Right lobe of liver (tissue), 6 donors: ENCODE measurements around the gene CASP5. TPM values are rescaled to one million over a fixed set of nuclear protein-coding genes. Genes with fewer than 3 reads are reported as not detected.

Experiments used
- ATAC-seq, 4 donors: fragments of 200-7000 bp; cut with Tn5 transposase; one replicate each; pipeline ENCODE4 v1.9.1; 2020; ENCODE audit warnings: mild to moderate bottlenecking in 4 of 4, moderate library complexity in 4 of 4
- DNase-seq, 3 donors: peaks; one replicate each; pipeline ENCODE4 v3.0.0-alpha.2; 2020
- H3K27ac ChIP-seq, 3 donors: fragments of 200-600 bp; one replicate each; pipeline ENCODE4 v1.8.0; 2022
- H3K27me3 ChIP-seq, 2 donors: fragments of 200-600 bp; one replicate each; pipeline ENCODE4 v1.8.0; 2022
- H3K36me3 ChIP-seq, 4 donors: fragments of 200-600 bp; sonication (generic) in 1 of 4; one replicate each; pipeline versions ENCODE4 v1.5.1 to v1.8.0; 2017 to 2022; ENCODE audit warnings: control low read depth in 1 of 4
- H3K4me1 ChIP-seq, 4 donors: fragments of 200-600 bp; sonication (generic) in 1 of 4; one replicate each; pipeline versions ENCODE4 v1.5.1 to v1.8.0; 2017 to 2022; ENCODE audit warnings: control low read depth in 1 of 4
- H3K4me3 ChIP-seq, 3 donors: fragments of 200-600 bp; one replicate each; pipeline ENCODE4 v1.8.0; 2022
- H3K9me3 ChIP-seq, 4 donors: fragments of 200-600 bp; sonication (generic) in 1 of 4; one replicate each; pipeline versions ENCODE4 v1.5.1 to v1.8.0; 2017 to 2022; ENCODE audit warnings: control low read depth in 1 of 4
- CTCF ChIP-seq, 4 donors: fragments of 200-600 bp in 3 of 4; fragments of 450-650 bp in 1 of 4; IDR thresholded peaks; one replicate each; pipeline versions ENCODE4 v1.5.1 to v1.8.0; 2016 to 2022; ENCODE audit warnings: antibody characterized with exemption in 4 of 4, mild to moderate bottlenecking in 2 of 4
- POLR2A ChIP-seq: fragments of 450-650 bp; IDR thresholded peaks from one replicate; pipeline ENCODE4 v1.6.1; 2017; ENCODE audit warnings: antibody characterized with exemption, mild to moderate bottlenecking
- WGBS: methylation state at CpG from one replicate; pipeline ENCODE4 v1.1.6; 2018; ENCODE audit warnings: low coverage, low lambda C conversion rate; ENCODE audit not compliant: insufficient coverage; ENCODE audit errors: missing lambda C conversion rate; 5-methylcytosine and 5-hydroxymethylcytosine counted together
- intact Hi-C, 2 donors: fragments of 100-400 bp; cut with DNase I; formaldehyde crosslinking; loops; one replicate each; pipeline versions ENCODE4 v1.11.2 to v1.14.1; 2022
- total RNA-seq, 6 experiments: library from RNA; depleted of rRNA in 2 of 6; stranded (reverse); fragments of >200 nt in 2 of 6; fragmentation: NEBNext Ultra II Directional in 3 of 6; extraction: Animal tissue kit (Norgen Biotek cat#: 25700) in 3 of 6; gene quantifications; one replicate each; pipeline versions ENCODE4 v1.1.0 to v1.2.4, GENCODE V29; 2016 to 2023
- donor health status: DM: no; HTN: yes; CAD: no.
- donor health status: DM: no; HTN: no; CAD: no.
- donor health status: DM: no; HTN: no; CAD: no.
- donor health status: DM: no; HTN: yes; CAD: no.
- donor health status: DM: no; HTN: yes; CAD: no.

CASP5 gene
- total RNA-seq, 6 experiments from 2014 or later = 0.27 to 0.50 (median 0.35) TPM; not detected in 3

- ATAC-seq = peak in 3 of 4 donors; percentile 7 to 18 (median 10)
Measured at GRCh38 chr11:105033343-105033742, 10.4 kb upstream of the CASP5 start.

GRCh38 chr11:105032495-105032894 lies 9.5 kb upstream of the CASP5 start:
- H3K36me3 ChIP-seq = peaks cover 0 to 20% (median 0%) of the 10 kb centered on the region in 4 donors
- H3K9me3 ChIP-seq = no peaks in the 10 kb centered on the region
- no peak overlapping the region for H3K27ac ChIP-seq
- intact Hi-C loops = no loop called here
- TF ChIP-seq POLR2A (no peak), CTCF (IDR thresholded peaks at IDR 0.05) (no peak)
- ATAC-seq (no peak), DNase-seq (no peak)
- H3K4me1 ChIP-seq = peaks cover 0 to 13% (median 2%) of the 10 kb centered on the region in 4 donors
- H3K27me3 ChIP-seq = no peaks in the 10 kb centered on the region
- WGBS = 56% methylated on average over 2 of the region's 2 CpGs
- no peak overlapping the region for H3K4me3 ChIP-seq

More at GRCh38 chr11:105033343-105033742, 10.4 kb upstream of the CASP5 start:
- Histone ChIP-seq H3K27me3 (no peaks in the 10 kb centered on the region), H3K4me1 (peaks cover 0 to 13% (median 2%) of the 10 kb centered on the region in 4 donors), H3K36me3 (peaks cover 0 to 20% (median 0%) of the 10 kb centered on the region in 4 donors), H3K4me3 (peak overlapping the region in 1 of 3 donors; percentile 56), H3K9me3 (no peaks in the 10 kb centered on the region), H3K27ac (peak overlapping the region in 1 of 3 donors; percentile 53)
- no peak for DNase-seq
- intact Hi-C loops = no loop called here
- TF ChIP-seq CTCF (IDR thresholded peaks at IDR 0.05) (no peak), POLR2A (no peak)
- 66% methylated on average over 3 of the region's 3 CpGs for WGBS

- no peaks in the 10 kb centered on the region for H3K27me3 ChIP-seq
- WGBS = 52% methylated on average over 3 of the region's 3 CpGs
- ATAC-seq = no peak
- peaks cover 0 to 31% (median 0%) of the 10 kb centered on the region in 4 donors for H3K36me3 ChIP-seq
- H3K27ac ChIP-seq = no peak overlapping the region
- intact Hi-C loops = no loop called here
- no peak for DNase-seq
- TF ChIP-seq CTCF (IDR thresholded peaks at IDR 0.05) (no peak), POLR2A (no peak)
- no peaks in the 10 kb centered on the region for H3K9me3 ChIP-seq
- no peak overlapping the region for H3K4me3 ChIP-seq
- no peaks in the 10 kb centered on the region for H3K4me1 ChIP-seq
Measured at GRCh38 chr11:105027678-105028077, 4.7 kb upstream of the CASP5 start.

GRCh38 chr11:105024394-105024793 lies 1.4 kb upstream of the CASP5 start:
- ATAC-seq (no peak), DNase-seq (no peak)
- no peak overlapping the region for H3K4me3 ChIP-seq
- no peaks in the 10 kb centered on the region for H3K4me1 ChIP-seq
- no peaks in the 10 kb centered on the region for H3K9me3 ChIP-seq
- intact Hi-C loops = no loop called here
- no peak overlapping the region for H3K27ac ChIP-seq
- WGBS = 88% methylated on average over 1 of the region's 1 CpG
- no peak for TF ChIP-seq POLR2A
- TF ChIP-seq CTCF (IDR thresholded peaks at IDR 0.05) = no peak
- H3K36me3 ChIP-seq = peaks cover 0 to 19% (median 0%) of the 10 kb centered on the region in 4 donors
- H3K27me3 ChIP-seq = no peaks in the 10 kb centered on the region

GRCh38 chr11:105022527-105022926 lies 441 bp downstream of the CASP5 start:
- Histone ChIP-seq H3K4me3 (no peak overlapping the region), H3K27me3 (no peaks in the 10 kb centered on the region), H3K36me3 (peaks cover 0 to 12% (median 0%) of the 10 kb centered on the region in 4 donors), H3K9me3 (no peaks in the 10 kb centered on the region), H3K27ac (no peak overlapping the region), H3K4me1 (no peaks in the 10 kb centered on the region)
- intact Hi-C loops = no loop called here
- ATAC-seq = no peak
- no peak for DNase-seq
- no peak for TF ChIP-seq CTCF (IDR thresholded peaks at IDR 0.05)
- 24% methylated on average over 2 of the region's 2 CpGs for WGBS
